Panc1 (cell line): ENCODE data around the gene PPM1F. TPM values are rescaled to one million over a fixed set of nuclear protein-coding genes. Genes with fewer than 3 reads are reported as not detected.
"Not testable (repeated sequence)": the region's sequence is repeated elsewhere in the genome, so short reads cannot be mapped to it uniquely, and the experiment has no call there.

ENCODE experiments used
- ATAC-seq: fragments of 200-7000 bp; cut with Tn5 transposase; 2 replicates; pipeline ENCODE4 v1.9.1; 2020; ENCODE audit warnings: mild to moderate bottlenecking, moderate library complexity
- BruUV-seq: library from RNA; stranded (reverse); fragments of 400-500 nt; replicated peaks from 2 replicates; lab custom pipeline; 2021; lab: Mats Ljungman, UMichigan
- CTCF ChIA-PET: fragments of 300-600 bp; sonication (Branson Sonifier 250); formaldehyde crosslinking; loops from one replicate; lab custom pipeline; 2022; ENCODE audit warnings: antibody characterized with exemption; lab: Charles Lee
- POLR2A ChIA-PET: fragments of 300-600 bp; sonication (Branson Sonifier 250); formaldehyde crosslinking; loops from one replicate; lab custom pipeline; 2022; ENCODE audit warnings: antibody characterized with exemption; lab: Charles Lee
- DNase-seq: peaks from one replicate; pipeline ENCODE4 v3.0.0-alpha.2; 2010; ENCODE audit warnings: low read depth, low spot score
- H3K27ac ChIP-seq: 2 replicates; pipeline ENCODE4 v1.5.1; 2011; ENCODE audit warnings: mild to moderate bottlenecking, low read length, inconsistent platforms
- H3K27me3 ChIP-seq: fragments of 200-500 bp; sonication (Bioruptor generic); 2 replicates; pipeline ENCODE4 v1.6.0; 2014; ENCODE audit warnings: low read length, inconsistent platforms; ENCODE audit not compliant: control insufficient read depth, insufficient read depth
- H3K36me3 ChIP-seq: fragments of 200-500 bp; sonication (Bioruptor generic); 2 replicates; pipeline ENCODE4 v1.5.1; 2014; ENCODE audit warnings: inconsistent platforms, mild to moderate bottlenecking, low read length, moderate library complexity; ENCODE audit not compliant: control insufficient read depth, insufficient read depth
- H3K4me1 ChIP-seq: 2 replicates; pipeline ENCODE4 v1.5.1; 2011; ENCODE audit warnings: inconsistent platforms, mild to moderate bottlenecking, low read length, moderate library complexity; ENCODE audit not compliant: control insufficient read depth, insufficient read depth
- H3K4me3 ChIP-seq, 2 experiments: 2 replicates each; pipeline ENCODE4 v1.5.1; 2011 to 2012; ENCODE audit warnings: low read depth in 2 of 2, low read length in 2 of 2, mild to moderate bottlenecking in 2 of 2, inconsistent platforms in 1 of 2, moderate library complexity in 1 of 2
- H3K9me3 ChIP-seq: fragments of 200-500 bp; sonication (Bioruptor generic); 2 replicates; pipeline ENCODE4 v1.5.1; 2014; ENCODE audit warnings: low read depth, mild to moderate bottlenecking, inconsistent platforms, low read length, moderate library complexity; ENCODE audit not compliant: control insufficient read depth, insufficient read depth
- POLR2AphosphoS5 ChIP-seq: IDR thresholded peaks from 2 replicates; pipeline ENCODE4 v1.6.1; 2012; ENCODE audit warnings: mild to moderate bottlenecking, low read depth, low read length, moderate library complexity
- SIN3A ChIP-seq: IDR thresholded peaks from 2 replicates; pipeline ENCODE4 v1.6.1; 2012; ENCODE audit warnings: low read depth, mild to moderate bottlenecking, low read length, moderate library complexity, borderline replicate concordance; ENCODE audit not compliant: insufficient read depth
- TCF7L2 ChIP-seq: IDR thresholded peaks from 2 replicates; pipeline ENCODE4 v1.6.1; 2011; ENCODE audit warnings: mild to moderate bottlenecking, low read depth, low read length, inconsistent platforms
- in situ Hi-C: cut with HindIII; loops from 2 replicates; pipeline ENCODE4 v1.10.0; 2016; ENCODE audit warnings: low sequenced_read_pairs, low pct_unique_long_range_greater_than_20kb
- intact Hi-C: fragments of 100-400 bp; cut with micrococcal nuclease; formaldehyde crosslinking; loops from one replicate; pipeline ENCODE4 v1.10.0; 2022; ENCODE audit not compliant: unreplicated experiment
- total RNA-seq: library from RNA; stranded (reverse); gene quantifications from one replicate; pipeline ENCODE4 v1.2.1, GENCODE V29; 2021; ENCODE audit not compliant: unreplicated experiment
- TF ChIP-seq, protein P1 (sequence below), 2 experiments: IDR thresholded peaks; 2 replicates each; pipeline ENCODE4 v1.6.1; 2011 to 2012; ENCODE audit warnings: low read depth in 2 of 2, control low read depth in 1 of 2, low read length in 1 of 2, mild to moderate bottlenecking in 1 of 2, moderate library complexity in 1 of 2; ENCODE audit not compliant: insufficient read depth in 1 of 2
- TF ChIP-seq, protein P2 (sequence below): fragments of 450-650 bp; IDR thresholded peaks from 2 replicates; pipeline ENCODE4 v1.5.1; 2017; ENCODE audit warnings: mild to moderate bottlenecking

The PPM1F gene
- total RNA-seq, 1 experiment from 2014 or later = 28.9 TPM

DNA sequence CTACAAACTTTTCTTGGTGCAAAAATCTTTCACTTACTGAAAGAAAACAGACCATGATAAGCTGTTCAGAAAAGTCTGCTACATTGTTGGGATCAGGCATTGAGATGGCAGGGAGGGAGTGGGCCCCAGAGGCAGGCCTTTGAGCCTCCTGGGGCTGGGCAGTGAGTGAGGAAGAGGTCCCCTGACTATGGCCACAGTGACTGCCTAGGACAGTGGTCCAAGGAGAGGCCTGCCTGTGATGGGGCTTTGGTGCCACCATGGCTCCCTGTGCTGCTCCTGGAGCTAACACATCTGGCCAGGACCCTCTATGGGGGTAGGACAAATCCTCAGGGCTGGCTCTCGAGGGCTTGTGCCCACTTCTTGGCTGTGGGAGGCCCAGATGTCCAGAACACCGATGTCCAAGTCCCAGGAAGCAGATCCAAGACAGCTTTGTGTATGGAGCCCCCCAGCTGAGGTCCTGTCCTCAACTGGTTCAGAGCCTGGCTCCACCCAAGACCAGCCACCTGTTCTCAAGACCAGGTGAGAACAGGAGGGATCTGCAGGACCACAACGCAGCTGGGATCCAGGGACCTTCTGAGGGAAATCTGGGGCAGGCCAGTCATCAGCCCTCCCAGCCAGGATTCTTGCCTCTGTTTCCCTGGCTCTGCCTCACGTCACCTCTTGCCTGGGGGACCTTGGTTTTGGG is 36.9 kb downstream of the PPM1F start:
- ChIA-PET CTCF (no interaction called here), POLR2A (no interaction called here)
- Histone ChIP-seq H3K27me3 (no peaks in the 10 kb centered on the region), H3K4me3 (no peak overlapping the region), H3K9me3 (no peaks in the 10 kb centered on the region), H3K4me1 (no peaks in the 10 kb centered on the region; the same call in 1 of the 2 replicates), H3K27ac (no peak overlapping the region), H3K36me3 (no peaks in the 10 kb centered on the region)
- DNase-seq (no peak), ATAC-seq (no peak)
- no peak for TF ChIP-seq POLR2AphosphoS5
- no peak for TF ChIP-seq TCF7L2
- TF ChIP-seq, protein P1, sequence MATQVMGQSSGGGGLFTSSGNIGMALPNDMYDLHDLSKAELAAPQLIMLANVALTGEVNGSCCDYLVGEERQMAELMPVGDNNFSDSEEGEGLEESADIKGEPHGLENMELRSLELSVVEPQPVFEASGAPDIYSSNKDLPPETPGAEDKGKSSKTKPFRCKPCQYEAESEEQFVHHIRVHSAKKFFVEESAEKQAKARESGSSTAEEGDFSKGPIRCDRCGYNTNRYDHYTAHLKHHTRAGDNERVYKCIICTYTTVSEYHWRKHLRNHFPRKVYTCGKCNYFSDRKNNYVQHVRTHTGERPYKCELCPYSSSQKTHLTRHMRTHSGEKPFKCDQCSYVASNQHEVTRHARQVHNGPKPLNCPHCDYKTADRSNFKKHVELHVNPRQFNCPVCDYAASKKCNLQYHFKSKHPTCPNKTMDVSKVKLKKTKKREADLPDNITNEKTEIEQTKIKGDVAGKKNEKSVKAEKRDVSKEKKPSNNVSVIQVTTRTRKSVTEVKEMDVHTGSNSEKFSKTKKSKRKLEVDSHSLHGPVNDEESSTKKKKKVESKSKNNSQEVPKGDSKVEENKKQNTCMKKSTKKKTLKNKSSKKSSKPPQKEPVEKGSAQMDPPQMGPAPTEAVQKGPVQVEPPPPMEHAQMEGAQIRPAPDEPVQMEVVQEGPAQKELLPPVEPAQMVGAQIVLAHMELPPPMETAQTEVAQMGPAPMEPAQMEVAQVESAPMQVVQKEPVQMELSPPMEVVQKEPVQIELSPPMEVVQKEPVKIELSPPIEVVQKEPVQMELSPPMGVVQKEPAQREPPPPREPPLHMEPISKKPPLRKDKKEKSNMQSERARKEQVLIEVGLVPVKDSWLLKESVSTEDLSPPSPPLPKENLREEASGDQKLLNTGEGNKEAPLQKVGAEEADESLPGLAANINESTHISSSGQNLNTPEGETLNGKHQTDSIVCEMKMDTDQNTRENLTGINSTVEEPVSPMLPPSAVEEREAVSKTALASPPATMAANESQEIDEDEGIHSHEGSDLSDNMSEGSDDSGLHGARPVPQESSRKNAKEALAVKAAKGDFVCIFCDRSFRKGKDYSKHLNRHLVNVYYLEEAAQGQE (IDR thresholded peaks at IDR 0.05; ENCODE audit: insufficient read depth in 1 of 2, low read depth in 2 of 2, low read length in 1 of 2) = no peak
- no peak for TF ChIP-seq SIN3A
- TF ChIP-seq, protein P2, sequence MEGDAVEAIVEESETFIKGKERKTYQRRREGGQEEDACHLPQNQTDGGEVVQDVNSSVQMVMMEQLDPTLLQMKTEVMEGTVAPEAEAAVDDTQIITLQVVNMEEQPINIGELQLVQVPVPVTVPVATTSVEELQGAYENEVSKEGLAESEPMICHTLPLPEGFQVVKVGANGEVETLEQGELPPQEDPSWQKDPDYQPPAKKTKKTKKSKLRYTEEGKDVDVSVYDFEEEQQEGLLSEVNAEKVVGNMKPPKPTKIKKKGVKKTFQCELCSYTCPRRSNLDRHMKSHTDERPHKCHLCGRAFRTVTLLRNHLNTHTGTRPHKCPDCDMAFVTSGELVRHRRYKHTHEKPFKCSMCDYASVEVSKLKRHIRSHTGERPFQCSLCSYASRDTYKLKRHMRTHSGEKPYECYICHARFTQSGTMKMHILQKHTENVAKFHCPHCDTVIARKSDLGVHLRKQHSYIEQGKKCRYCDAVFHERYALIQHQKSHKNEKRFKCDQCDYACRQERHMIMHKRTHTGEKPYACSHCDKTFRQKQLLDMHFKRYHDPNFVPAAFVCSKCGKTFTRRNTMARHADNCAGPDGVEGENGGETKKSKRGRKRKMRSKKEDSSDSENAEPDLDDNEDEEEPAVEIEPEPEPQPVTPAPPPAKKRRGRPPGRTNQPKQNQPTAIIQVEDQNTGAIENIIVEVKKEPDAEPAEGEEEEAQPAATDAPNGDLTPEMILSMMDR = no peak
- intact Hi-C loops = no loop called here
- no TSS peak for BruUV-seq
- in situ Hi-C loops = no loop called here

DNA sequence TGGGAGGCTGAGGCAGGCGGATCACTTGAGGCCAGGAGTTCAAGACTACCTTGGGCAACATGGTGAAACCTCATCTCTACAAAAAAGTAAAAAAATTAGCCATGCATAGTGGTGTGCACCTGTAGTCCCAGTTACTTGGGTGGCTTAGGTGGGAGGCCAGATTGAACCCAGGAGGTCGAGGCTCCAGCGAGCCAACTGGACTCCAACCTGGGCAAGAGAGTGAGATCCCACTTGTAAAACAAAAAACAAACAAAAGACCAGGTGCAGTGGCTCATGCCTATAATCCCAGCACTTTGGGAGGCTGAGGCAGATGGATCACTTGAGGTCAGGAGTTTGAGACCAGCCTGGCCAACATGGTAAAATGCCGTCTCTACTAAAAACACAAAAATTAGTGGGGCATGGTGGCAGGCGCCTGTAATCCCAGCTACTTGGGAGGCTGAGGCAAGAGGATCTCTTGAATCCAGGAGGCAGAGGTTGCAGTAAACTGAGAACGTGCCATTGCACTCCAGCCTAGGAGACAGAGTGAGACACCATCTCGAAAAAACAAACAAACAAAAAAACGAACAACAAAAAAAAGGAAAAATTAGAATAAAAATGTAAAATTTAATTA is 38.5 kb downstream of the PPM1F start:
- in situ Hi-C loops, intact Hi-C loops, CTCF ChIA-PET: not testable (repeated sequence)

DNA sequence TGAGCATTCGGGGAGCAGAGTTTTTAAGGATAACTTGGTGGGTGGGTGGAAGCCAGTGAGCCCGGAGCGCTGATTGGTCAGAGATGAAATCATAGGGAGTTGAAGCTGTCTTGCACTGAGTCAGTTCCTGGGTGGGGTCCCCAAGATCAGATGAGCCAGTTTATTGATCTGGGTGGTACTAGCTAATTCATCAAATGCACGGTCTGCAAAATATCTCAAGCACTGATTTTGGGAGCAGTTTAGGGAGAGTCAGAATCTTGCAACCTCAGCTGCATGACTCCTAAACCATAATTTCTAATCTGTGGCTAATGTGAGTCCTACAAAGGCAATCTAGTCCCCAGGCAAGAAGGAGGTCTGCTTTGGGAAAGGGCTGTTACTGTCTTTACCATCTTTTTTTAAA is 42.3 kb downstream of the PPM1F start:
- in situ Hi-C loops, H3K27me3 ChIP-seq, H3K4me3 ChIP-seq, DNase-seq, H3K36me3 ChIP-seq, H3K4me1 ChIP-seq, POLR2A ChIA-PET, ATAC-seq, H3K27ac ChIP-seq, H3K9me3 ChIP-seq, intact Hi-C loops, BruUV-seq, CTCF ChIA-PET: not testable (repeated sequence)

More for the DNA sequence above, 38.5 kb downstream of the PPM1F start:
- H3K4me3 ChIP-seq, H3K4me1 ChIP-seq, H3K36me3 ChIP-seq, H3K9me3 ChIP-seq, DNase-seq, ATAC-seq, BruUV-seq, POLR2A ChIA-PET, H3K27ac ChIP-seq, H3K27me3 ChIP-seq: not testable (repeated sequence)
